HG02938 (cell line): ENCODE results near the gene GGTLC2.
"Not testable (repeated sequence)": the region's sequence is repeated elsewhere in the genome, so short reads cannot be mapped to it uniquely, and the experiment has no call there.

Source experiments
- ATAC-seq: cut with Tn5 transposase; IDR thresholded peaks from one replicate; pipeline ENCODE4 v1.9.1; 2021; ENCODE audit warnings: mild to moderate bottlenecking, moderate library complexity; ENCODE audit not compliant: unreplicated experiment

GGTLC2 gene

GRCh38 chr22:22636260-22636659 lies 8.2 kb upstream of the GGTLC2 start:
- not testable (repeated sequence) for ATAC-seq

DNA sequence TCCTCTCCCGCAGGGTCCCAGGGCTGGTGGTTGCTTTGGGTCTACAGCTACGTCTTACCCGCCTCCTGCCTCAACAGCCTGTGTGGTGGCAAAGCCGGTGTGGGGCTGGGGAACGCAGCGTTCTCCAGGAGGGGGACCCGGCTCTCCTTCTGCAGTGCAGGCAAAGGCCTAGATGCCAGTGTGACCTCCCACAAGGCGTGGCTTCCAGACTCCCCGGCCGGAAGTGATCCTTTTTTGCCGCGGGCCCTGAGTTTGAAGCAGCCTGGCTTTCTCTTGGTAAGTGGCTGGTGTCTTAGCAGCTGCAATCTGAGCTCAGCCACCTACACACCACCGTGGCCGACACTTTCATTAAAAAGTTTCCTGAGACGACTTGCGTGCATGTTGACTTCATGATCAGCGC lies 6.1 kb upstream of the GGTLC2 start:
- ATAC-seq = not testable (repeated sequence)

- not testable (repeated sequence) for ATAC-seq
Measured at GRCh38 chr22:22642255-22642654, 2.2 kb upstream of the GGTLC2 start.

DNA sequence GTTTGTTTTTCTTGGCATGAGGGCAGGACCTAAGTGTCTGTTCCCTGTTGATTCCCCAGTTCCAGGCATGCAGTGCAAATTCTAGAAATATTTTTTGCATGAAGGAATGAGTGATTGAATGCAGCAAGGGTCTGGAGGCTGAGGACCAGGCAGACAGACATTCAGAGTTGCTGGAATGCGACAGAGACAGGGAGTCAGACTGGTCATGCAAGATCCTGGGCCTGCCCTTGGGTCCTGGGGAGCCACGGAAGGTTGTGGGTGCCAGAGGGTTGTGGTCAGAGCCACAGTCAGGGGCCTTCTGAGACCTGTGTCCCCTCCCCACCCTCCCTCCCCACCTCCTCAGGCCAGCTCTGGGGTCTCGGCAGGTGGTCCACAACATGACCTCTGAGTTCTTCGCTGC lies 1.6 kb downstream of the GGTLC2 start:
- ATAC-seq = not testable (repeated sequence)

GRCh38 chr22:22647952-22648351 lies 3.5 kb downstream of the GGTLC2 start:
- ATAC-seq = not testable (repeated sequence)

GRCh38 chr22:22648863-22649536 lies 4.6 kb downstream of the GGTLC2 start:
- ATAC-seq = not testable (repeated sequence)

GRCh38 chr22:22649761-22650160 lies 5.3 kb downstream of the GGTLC2 start:
- ATAC-seq = not testable (repeated sequence)

- not testable (repeated sequence) for ATAC-seq
Measured at GRCh38 chr22:22650398-22650797, 6.0 kb downstream of the GGTLC2 start.

DNA sequence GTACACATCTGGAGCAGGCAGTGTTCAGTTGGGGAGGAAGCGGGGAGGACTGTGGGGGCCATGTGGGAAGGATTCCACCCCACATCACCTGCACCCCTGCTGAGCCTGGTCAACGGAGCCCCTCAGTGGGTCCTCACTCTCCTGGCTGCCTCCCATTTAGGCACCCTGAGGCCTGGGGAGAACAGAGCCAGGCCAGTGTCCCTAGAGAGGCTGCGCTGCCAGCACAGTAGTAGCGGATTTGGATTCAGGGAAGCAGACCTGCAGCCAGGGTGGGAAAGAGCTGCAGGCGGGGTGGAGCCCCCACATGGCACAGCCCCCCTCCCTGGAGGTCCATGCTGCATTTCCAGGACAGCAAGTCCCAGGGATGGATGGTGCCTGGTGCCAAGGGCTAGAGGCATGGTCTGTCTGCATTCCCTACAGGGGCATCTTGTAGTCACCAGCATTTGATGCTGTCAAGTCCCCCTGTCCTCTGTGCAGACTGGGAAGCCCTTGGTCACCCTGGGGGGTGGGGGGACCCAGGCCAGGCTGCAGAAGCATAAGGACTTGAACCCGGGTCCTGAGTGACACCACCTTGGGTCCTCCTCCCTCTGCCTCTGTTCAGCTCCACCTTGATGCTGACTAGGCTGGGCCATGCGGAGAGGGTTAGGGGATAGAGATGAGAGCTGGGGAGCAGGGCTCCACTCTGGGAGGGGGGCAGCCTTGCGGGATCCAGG lies 6.5 kb downstream of the GGTLC2 start:
- not testable (repeated sequence) for ATAC-seq

- not testable (repeated sequence) for ATAC-seq
Measured at GRCh38 chr22:22651593-22651992, 7.2 kb downstream of the GGTLC2 start.

DNA sequence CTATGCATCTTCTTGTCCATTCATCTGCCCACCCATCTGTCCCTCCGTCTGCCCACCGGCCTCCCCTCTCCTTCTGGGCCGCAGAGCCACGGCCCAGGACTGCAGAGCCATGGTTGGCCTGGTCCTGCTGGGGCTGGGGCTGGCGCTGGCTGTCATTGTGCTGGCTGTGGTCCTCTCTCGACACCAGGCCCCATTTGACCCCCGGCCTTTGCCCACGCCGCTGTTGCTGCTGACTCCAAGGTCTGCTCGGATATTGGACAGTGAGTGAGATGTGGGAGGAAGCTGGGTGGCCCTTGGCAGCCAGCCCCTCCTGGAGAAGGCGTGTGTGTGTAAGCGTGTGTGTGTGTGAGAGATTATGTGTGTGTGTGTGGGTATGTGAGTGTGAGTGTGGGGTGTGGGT lies 7.7 kb downstream of the GGTLC2 start:
- not testable (repeated sequence) for ATAC-seq

- ATAC-seq = not testable (repeated sequence)
Measured at GRCh38 chr22:22652573-22652972, 8.2 kb downstream of the GGTLC2 start.

- not testable (repeated sequence) for ATAC-seq
Measured at GRCh38 chr22:22653677-22654381, 9.4 kb downstream of the GGTLC2 start.

GRCh38 chr22:22655452-22656290 lies 11.3 kb downstream of the GGTLC2 start:
- ATAC-seq = no peak

DNA sequence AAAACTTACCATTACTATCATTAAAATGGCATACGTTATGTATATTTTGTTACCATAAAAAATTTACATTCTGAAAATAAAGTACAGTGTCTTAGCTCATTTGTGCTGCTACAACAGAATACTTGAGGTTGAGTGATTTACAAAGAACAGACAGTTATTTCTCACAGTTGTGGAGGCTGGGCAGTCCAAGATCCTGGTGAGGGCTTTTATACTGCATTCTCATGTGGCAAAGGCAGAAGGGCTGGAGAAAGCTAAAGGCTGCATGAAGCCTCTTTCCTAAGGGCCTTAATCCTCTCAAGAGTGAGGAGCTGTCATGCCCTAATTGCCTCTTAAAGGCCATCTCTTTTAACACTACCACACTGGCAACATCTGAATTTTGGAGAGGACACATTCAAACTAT lies 13.3 kb downstream of the GGTLC2 start:
- ATAC-seq = no peak

- no peak for ATAC-seq
Measured at GRCh38 chr22:22661275-22661674, 16.9 kb downstream of the GGTLC2 start.

DNA sequence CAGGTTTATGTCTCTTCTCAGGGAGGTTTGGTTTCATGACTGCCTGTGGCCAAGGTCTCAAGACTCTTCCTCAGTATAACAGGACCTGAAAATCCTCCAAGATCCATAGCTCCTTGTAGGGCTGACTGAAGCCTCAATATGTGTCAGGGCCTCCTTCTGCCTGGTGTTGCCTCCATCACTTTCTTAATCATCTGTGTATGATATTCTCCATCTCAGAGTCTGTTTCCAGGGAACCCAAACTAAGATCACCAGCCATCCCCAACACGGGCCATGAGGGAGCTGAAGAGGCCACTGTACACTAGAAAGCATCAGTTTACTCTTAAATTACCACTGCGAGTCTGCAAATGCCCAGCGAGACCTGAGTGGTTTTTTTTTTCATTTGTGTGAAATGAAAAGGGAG lies 17.7 kb downstream of the GGTLC2 start:
- no peak for ATAC-seq

DNA sequence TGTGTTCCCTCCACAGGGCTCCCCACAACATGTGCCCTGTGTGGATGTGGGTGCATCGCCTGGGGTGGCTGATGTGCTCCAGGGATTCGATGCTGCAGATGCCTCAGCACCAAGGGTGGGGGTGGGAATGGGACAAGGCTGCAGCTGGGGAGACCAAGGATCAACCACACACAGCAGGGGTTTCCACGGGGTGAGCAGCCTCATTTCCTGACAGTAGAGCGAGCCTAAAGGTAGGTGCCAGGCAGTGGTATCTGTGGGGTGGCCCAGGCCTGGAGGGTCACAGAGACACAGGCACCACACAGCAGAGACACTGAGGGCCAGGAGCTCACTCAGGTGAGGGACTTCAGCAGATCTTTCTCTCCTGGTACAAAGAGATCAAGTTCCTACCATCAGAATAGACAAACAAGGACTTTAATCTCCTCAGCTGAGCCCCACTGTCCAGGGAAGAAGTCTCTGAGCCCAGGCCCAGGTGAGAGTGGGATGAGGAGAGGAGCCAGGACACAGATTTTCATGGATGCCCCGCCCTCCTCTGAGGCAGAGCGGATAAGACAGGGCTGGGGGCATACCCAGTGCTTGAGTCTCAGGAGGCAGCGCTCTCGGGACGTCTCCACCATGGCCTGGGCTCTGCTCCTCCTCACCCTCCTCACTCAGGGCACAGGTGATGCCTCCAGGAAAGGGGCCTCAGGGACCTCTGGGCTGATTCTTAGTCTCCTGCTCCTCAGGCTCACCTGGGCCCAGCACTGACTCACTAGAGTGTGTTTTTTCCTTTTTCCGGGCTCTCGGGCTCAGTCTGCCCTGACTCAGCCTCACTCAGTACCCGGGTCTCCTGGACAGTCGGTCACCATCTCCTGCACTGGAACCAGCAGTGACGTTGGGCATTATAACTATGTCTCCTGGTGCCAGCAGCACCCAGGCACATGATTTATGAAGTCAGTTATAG lies 19.7 kb downstream of the GGTLC2 start:
- no peak for ATAC-seq

- ATAC-seq = no peak
Measured at GRCh38 chr22:22666307-22667091, 22.1 kb downstream of the GGTLC2 start.
